Kidney (tissue), 14 donors: ENCODE results near the gene FHOD1. TPM values are rescaled to one million over a fixed set of nuclear protein-coding genes. Genes with fewer than 3 reads are reported as not detected.

Experiments used
- DNase-seq, 5 donors: peaks; one replicate each; pipeline ENCODE4 v3.0.0-alpha.2; 2013 to 2020
- FAIRE-seq: peaks from 2 replicates; lab custom pipeline; 2012; peaks lifted over from hg19 to GRCh38; lab: Jason Lieb, UNC
- H3K27ac ChIP-seq, 2 donors: one replicate each; pipeline ENCODE4 v1.7.0; 2013; ENCODE audit warnings: low read depth in 2 of 2, low read length in 2 of 2, inconsistent platforms in 1 of 2
- H3K27me3 ChIP-seq: one replicate; pipeline ENCODE4 v1.7.1; 2013; ENCODE audit warnings: low read length, inconsistent platforms; ENCODE audit not compliant: control insufficient read depth, insufficient read depth
- H3K36me3 ChIP-seq, 3 donors: one replicate each; pipeline versions ENCODE4 v1.7.0 to v1.7.1; 2013; ENCODE audit warnings: low read length in 3 of 3, control low read depth in 1 of 3, inconsistent platforms in 1 of 3; ENCODE audit not compliant: insufficient read depth in 3 of 3, control insufficient read depth in 2 of 3
- H3K4me1 ChIP-seq, 3 donors: one replicate each; pipeline versions ENCODE4 v1.7.0 to v1.7.1; 2013; ENCODE audit warnings: low read length in 3 of 3, inconsistent platforms in 1 of 3, low read depth in 1 of 3; ENCODE audit not compliant: control insufficient read depth in 2 of 3, insufficient read depth in 2 of 3
- H3K4me3 ChIP-seq, 3 donors: one replicate each; pipeline versions ENCODE4 v1.7.0 to v1.8.1; 2013; ENCODE audit warnings: low read length in 3 of 3, control low read depth in 1 of 3, inconsistent platforms in 1 of 3
- H3K9ac ChIP-seq, 3 donors: one replicate each; pipeline versions ENCODE4 v1.7.0 to v1.7.1; 2013; ENCODE audit warnings: low read length in 3 of 3, control low read depth in 1 of 3, inconsistent platforms in 1 of 3
- H3K9me3 ChIP-seq, 3 donors: one replicate each; pipeline versions ENCODE4 v1.7.0 to v1.7.1; 2013; ENCODE audit warnings: low read length in 3 of 3, control low read depth in 1 of 3, inconsistent platforms in 1 of 3; ENCODE audit not compliant: control insufficient read depth in 2 of 3, insufficient read depth in 1 of 3
- CTCF ChIP-seq: IDR thresholded peaks from 3 replicates; pipeline ENCODE4 v1.5.1; 2012; ENCODE audit warnings: mild to moderate bottlenecking, moderate library complexity, borderline replicate concordance; ENCODE audit not compliant: insufficient read depth; ENCODE audit errors: extremely low read depth
- intact Hi-C: fragments of 100-400 bp; cut with DNase I; formaldehyde crosslinking; loops from one replicate; pipeline ENCODE4 v1.11.1; 2022
- polyA plus RNA-seq: library from polyadenylated mRNA; stranded (reverse); fragments of 350-450 nt; fragmentation: Illumina TruSeq; extraction: RNeasy Lipid Tissue Mini Kit (QIAGEN cat#74804); gene quantifications from one replicate; pipeline ENCODE4 v1.2.3, GENCODE V29; 2014; ENCODE audit warnings: low read depth, low replicate concordance; ENCODE audit not compliant: insufficient read depth
- total RNA-seq: library from RNA; stranded (reverse); fragmentation: NEBNext Ultra II Directional; extraction: Animal tissue kit (Norgen Biotek cat#: 25700); gene quantifications from one replicate; pipeline ENCODE4 v1.2.1, GENCODE V29; 2021
- donor health status: control.
- donor health status: control.
- donor health status: control.
- donor health status: control.
- donor health status: control.
- donor health status: DM: yes; HTN: yes; CAD: no.
- donor health status: Normal renal cell carcinoma (clear cell type).

The FHOD1 gene
- total and polyA plus RNA-seq, 2 donors from 2014 or later: 21.0 to 30.4 TPM

GRCh38 chr16:67209565-67209964, 37.7 kb downstream of the FHOD1 start:
- H3K9me3 ChIP-seq: no peaks in the 10 kb centered on the region
- TF ChIP-seq CTCF: no peak
- no peaks in the 10 kb centered on the region for H3K36me3 ChIP-seq
- peaks cover 0 to 2% (median 0%) of the 10 kb centered on the region in 3 donors for H3K4me1 ChIP-seq
- H3K27me3 ChIP-seq: no peaks in the 10 kb centered on the region
- DNase-seq: no peak
- no peak overlapping the region for H3K27ac ChIP-seq
- no peak overlapping the region for H3K9ac ChIP-seq
- no peak overlapping the region for H3K4me3 ChIP-seq
- no peak for FAIRE-seq
- intact Hi-C loops: no loop called here

GRCh38 chr16:67208154-67208896, 39.0 kb downstream of the FHOD1 start:
- Histone ChIP-seq H3K9me3 (no peaks in the 10 kb centered on the region), H3K4me1 (peaks cover 0 to 2% (median 0%) of the 10 kb centered on the region in 3 donors), H3K27ac (no peak overlapping the region), H3K9ac (no peak overlapping the region), H3K27me3 (no peaks in the 10 kb centered on the region), H3K4me3 (no peak overlapping the region), H3K36me3 (peaks cover 0 to 3% (median 0%) of the 10 kb centered on the region in 3 donors)
- DNase-seq (peak in 1 of 5 donors; percentile 64), FAIRE-seq (no peak)
- TF ChIP-seq CTCF: no peak
- intact Hi-C loops: no loop called here

- H3K27me3 ChIP-seq: no peaks in the 10 kb centered on the region
- H3K9ac ChIP-seq: no peak overlapping the region
- peaks cover 0 to 3% (median 0%) of the 10 kb centered on the region in 3 donors for H3K36me3 ChIP-seq
- H3K27ac ChIP-seq: no peak overlapping the region
- DNase-seq (peak in 1 of 5 donors; percentile 68), FAIRE-seq (no peak)
- no peak for TF ChIP-seq CTCF
- H3K9me3 ChIP-seq: no peaks in the 10 kb centered on the region
- intact Hi-C loops: no loop called here
- H3K4me1 ChIP-seq: peaks cover 0 to 2% (median 0%) of the 10 kb centered on the region in 3 donors
- H3K4me3 ChIP-seq: no peak overlapping the region
These were observed 39.8 kb downstream of the FHOD1 start for GRCh38 chr16:67207249-67208091.
